Esophagus squamous epithelium (tissue), 4 donors: Measurements from ENCODE around the gene SLC16A9.

Experiments
- POLR2A ChIP-seq, 4 donors: fragments of 450-650 bp; IDR thresholded peaks; one replicate each; pipeline ENCODE4 v1.6.1; 2017; ENCODE audit warnings: antibody characterized with exemption in 4 of 4, mild to moderate bottlenecking in 4 of 4, moderate library complexity in 3 of 4
- TF ChIP-seq, protein P1 (sequence below), 6 experiments: fragments of 450-650 bp in 4 of 6; fragments of 200-600 bp in 2 of 6; sonication (generic) in 2 of 6; IDR thresholded peaks; one replicate each; pipeline ENCODE4 v1.5.1; 2016 to 2019; ENCODE audit warnings: antibody characterized with exemption in 6 of 6, mild to moderate bottlenecking in 4 of 6, moderate library complexity in 4 of 6

- TF ChIP-seq, protein P1, sequence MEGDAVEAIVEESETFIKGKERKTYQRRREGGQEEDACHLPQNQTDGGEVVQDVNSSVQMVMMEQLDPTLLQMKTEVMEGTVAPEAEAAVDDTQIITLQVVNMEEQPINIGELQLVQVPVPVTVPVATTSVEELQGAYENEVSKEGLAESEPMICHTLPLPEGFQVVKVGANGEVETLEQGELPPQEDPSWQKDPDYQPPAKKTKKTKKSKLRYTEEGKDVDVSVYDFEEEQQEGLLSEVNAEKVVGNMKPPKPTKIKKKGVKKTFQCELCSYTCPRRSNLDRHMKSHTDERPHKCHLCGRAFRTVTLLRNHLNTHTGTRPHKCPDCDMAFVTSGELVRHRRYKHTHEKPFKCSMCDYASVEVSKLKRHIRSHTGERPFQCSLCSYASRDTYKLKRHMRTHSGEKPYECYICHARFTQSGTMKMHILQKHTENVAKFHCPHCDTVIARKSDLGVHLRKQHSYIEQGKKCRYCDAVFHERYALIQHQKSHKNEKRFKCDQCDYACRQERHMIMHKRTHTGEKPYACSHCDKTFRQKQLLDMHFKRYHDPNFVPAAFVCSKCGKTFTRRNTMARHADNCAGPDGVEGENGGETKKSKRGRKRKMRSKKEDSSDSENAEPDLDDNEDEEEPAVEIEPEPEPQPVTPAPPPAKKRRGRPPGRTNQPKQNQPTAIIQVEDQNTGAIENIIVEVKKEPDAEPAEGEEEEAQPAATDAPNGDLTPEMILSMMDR (IDR thresholded peaks at IDR 0.05): no peak
- TF ChIP-seq POLR2A (IDR thresholded peaks at IDR 0.05): no peak
These were observed 39.4 kb downstream of the SLC16A9 start for GRCh38 chr10:59670269-59670668.
